GM18499 (cell line): Measurements from ENCODE around the gene KIAA0232.
"Not testable (repeated sequence)": the region's sequence is repeated elsewhere in the genome, so short reads cannot be mapped to it uniquely, and the experiment has no call there.

ENCODE experiments used
- ATAC-seq: cut with Tn5 transposase; IDR thresholded peaks from one replicate; pipeline ENCODE4 v1.9.1; 2021; ENCODE audit warnings: moderate number of reproducible peaks; ENCODE audit not compliant: insufficient read depth, unreplicated experiment

Gene KIAA0232

GRCh38 chr4:6803246-6803645 lies 20.7 kb downstream of the KIAA0232 start:
- ATAC-seq = no peak

GRCh38 chr4:6804082-6804752 lies 21.7 kb downstream of the KIAA0232 start:
- ATAC-seq = no peak

- ATAC-seq = no peak
These were observed 24.5 kb downstream of the KIAA0232 start for GRCh38 chr4:6806924-6807626.

- no peak for ATAC-seq
These were observed 25.7 kb downstream of the KIAA0232 start for GRCh38 chr4:6808259-6808658.

GRCh38 chr4:6811165-6811564 lies 28.6 kb downstream of the KIAA0232 start:
- ATAC-seq = no peak

- no peak for ATAC-seq
These were observed 30.2 kb downstream of the KIAA0232 start for GRCh38 chr4:6812766-6813165.

GRCh38 chr4:6813725-6814124 lies 31.2 kb downstream of the KIAA0232 start:
- no peak for ATAC-seq

- no peak for ATAC-seq
These were observed 32.7 kb downstream of the KIAA0232 start for GRCh38 chr4:6815029-6815836.

- no peak for ATAC-seq
These were observed 36.8 kb downstream of the KIAA0232 start for GRCh38 chr4:6819295-6819694.

- no peak for ATAC-seq
These were observed 38.2 kb downstream of the KIAA0232 start for GRCh38 chr4:6820695-6821094.

GRCh38 chr4:6824071-6824470 lies 41.5 kb downstream of the KIAA0232 start:
- no peak for ATAC-seq

GRCh38 chr4:6824772-6825402 lies 42.4 kb downstream of the KIAA0232 start:
- ATAC-seq = no peak

- ATAC-seq = no peak
These were observed 42.9 kb downstream of the KIAA0232 start for GRCh38 chr4:6825403-6825802.

- ATAC-seq = no peak
These were observed 44.4 kb downstream of the KIAA0232 start for GRCh38 chr4:6826781-6827508.

- ATAC-seq = no peak
These were observed 46.6 kb downstream of the KIAA0232 start for GRCh38 chr4:6829086-6829485.

GRCh38 chr4:6834867-6835266 lies 52.3 kb downstream of the KIAA0232 start:
- no peak for ATAC-seq

GRCh38 chr4:6835616-6836015 lies 53.1 kb downstream of the KIAA0232 start:
- not testable (repeated sequence) for ATAC-seq

GRCh38 chr4:6837106-6837505 lies 54.6 kb downstream of the KIAA0232 start:
- not testable (repeated sequence) for ATAC-seq

- no peak for ATAC-seq
These were observed 57.1 kb downstream of the KIAA0232 start for GRCh38 chr4:6839579-6839978.
